ENCODE data around the gene THUMPD2.

Gene THUMPD2

DNA sequence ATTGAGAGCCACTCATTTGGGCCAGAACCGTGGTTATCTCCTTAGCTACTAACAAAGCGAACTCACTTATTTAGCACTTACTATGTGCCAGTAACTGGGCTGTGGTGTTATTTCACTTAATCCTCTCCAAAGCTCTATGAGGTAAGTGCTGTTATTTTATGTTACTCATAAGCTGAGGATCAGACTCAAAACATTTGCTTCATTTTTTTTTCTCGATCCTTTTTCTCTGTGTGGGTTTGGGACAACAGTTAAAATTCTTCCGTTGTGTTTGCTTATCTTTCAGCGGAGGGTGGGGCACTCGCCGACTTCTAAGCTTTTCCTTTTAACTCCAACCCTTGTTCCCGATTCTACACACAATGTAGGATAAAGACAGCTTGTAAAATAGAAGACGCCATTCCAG lies 60.6 kb downstream of the THUMPD2 start:
- POLR2A ChIA-PET: no interaction called here
- TF ChIP-seq NFRKB (IDR thresholded peaks at IDR 0.05): no peak
- no peak for TF ChIP-seq HDGF (IDR thresholded peaks at IDR 0.05; ENCODE audit: borderline replicate concordance)
- no peak for TF ChIP-seq ELF4 (IDR thresholded peaks at IDR 0.05)
- TF ChIP-seq BHLHE40 (IDR thresholded peaks at IDR 0.05; ENCODE audit: borderline replicate concordance): no peak
- TF ChIP-seq L3MBTL2 (conservative IDR thresholded peaks at IDR 0.05): no peak
- no peak for TF ChIP-seq SUZ12 (IDR thresholded peaks at IDR 0.05)
- no peak for TF ChIP-seq TARDBP (IDR thresholded peaks at IDR 0.05)
- TF ChIP-seq, protein P1, sequence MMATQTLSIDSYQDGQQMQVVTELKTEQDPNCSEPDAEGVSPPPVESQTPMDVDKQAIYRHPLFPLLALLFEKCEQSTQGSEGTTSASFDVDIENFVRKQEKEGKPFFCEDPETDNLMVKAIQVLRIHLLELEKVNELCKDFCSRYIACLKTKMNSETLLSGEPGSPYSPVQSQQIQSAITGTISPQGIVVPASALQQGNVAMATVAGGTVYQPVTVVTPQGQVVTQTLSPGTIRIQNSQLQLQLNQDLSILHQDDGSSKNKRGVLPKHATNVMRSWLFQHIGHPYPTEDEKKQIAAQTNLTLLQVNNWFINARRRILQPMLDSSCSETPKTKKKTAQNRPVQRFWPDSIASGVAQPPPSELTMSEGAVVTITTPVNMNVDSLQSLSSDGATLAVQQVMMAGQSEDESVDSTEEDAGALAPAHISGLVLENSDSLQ (IDR thresholded peaks at IDR 0.05): no peak
- TF ChIP-seq FOXA1 (IDR thresholded peaks at IDR 0.05): no peak
- no peak for TF ChIP-seq SP1 (IDR thresholded peaks at IDR 0.05)
- DNase-seq (ENCODE audit: extremely low spot score): no peak
- CTCF ChIA-PET: interaction anchor here (1.5 kb wide), 1 partner anchor 11 kb away, joined by 8 read pairs; no protein-coding TSS in a partner anchor

DNA sequence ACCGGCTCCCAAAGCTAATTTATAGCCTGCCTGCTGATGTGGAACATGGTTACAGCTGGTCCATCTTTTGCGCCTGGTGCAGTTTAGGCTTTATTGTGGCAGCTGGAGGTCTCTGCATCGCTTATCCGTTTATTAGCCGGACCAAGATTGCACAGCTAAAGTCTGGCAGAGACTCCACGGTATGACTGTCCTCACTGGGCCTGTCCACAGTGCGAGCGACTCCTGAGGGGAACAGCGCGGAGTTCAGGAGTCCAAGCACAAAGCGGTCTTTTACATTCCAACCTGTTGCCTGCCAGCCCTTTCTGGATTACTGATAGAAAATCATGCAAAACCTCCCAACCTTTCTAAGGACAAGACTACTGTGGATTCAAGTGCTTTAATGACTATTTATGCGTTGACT lies 62.0 kb downstream of the THUMPD2 start:
- no peak for DNase-seq (ENCODE audit: extremely low spot score)
- CTCF ChIA-PET: no interaction called here
- POLR2A ChIA-PET: no interaction called here
- TF ChIP-seq SP1 (IDR thresholded peaks at IDR 0.05) (no peak), FOXA1 (IDR thresholded peaks at IDR 0.05) (no peak), ZNF384 (IDR thresholded peaks at IDR 0.05) (no peak), ELF4 (IDR thresholded peaks at IDR 0.05) (no peak)
- TF ChIP-seq, protein P1 (IDR thresholded peaks at IDR 0.05): no peak

DNA sequence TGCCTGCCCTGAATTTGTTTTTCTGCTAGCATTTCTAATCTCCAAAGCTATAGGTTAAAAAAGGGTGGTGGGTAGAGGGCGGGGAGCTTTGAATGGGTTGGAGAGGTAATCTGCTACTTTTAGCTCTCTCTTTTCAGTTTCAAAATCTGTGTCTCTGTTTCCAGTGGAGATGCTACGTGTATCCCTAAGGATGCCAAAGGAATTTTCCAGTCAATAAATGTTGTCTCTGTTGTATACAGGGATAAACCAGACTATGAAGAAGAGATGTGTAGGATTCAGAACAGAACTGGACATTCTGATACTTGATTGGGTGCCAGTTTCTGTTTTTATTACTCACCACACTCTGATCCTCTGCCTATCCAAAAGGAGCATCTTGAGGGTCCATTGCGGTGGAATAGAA lies 63.2 kb downstream of the THUMPD2 start:
- ChIA-PET CTCF (no interaction called here), POLR2A (no interaction called here)
- TF ChIP-seq FOXM1 (IDR thresholded peaks at IDR 0.05; ENCODE audit: borderline replicate concordance) (no peak), ARNT (IDR thresholded peaks at IDR 0.05) (no peak), FOXA1 (IDR thresholded peaks at IDR 0.05) (no peak)
- no peak for DNase-seq (ENCODE audit: extremely low spot score)

DNA sequence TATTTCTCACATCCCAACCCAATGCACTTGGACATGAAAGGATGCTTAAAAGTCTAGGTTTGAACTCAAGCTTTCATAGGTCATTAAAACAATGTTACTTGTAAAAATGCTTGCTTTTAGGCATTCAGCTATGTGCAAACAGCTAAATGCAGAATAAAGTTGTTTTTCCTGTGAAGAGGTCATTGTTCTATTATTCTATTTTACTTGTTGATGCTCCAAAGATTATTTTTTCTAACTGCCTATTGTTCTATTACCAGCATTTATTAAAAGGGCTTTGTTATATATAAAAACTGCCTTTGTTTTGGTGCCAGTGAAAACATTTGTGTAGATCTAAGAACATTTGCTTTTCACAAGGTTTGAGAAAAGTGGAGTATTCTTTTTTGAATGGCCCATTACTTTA lies 64.0 kb downstream of the THUMPD2 start:
- TF ChIP-seq ZNF384 (IDR thresholded peaks at IDR 0.05): no peak
- TF ChIP-seq BHLHE40 (IDR thresholded peaks at IDR 0.05; ENCODE audit: borderline replicate concordance): no peak
- no peak for TF ChIP-seq TARDBP (IDR thresholded peaks at IDR 0.05)
- no peak for TF ChIP-seq SUZ12 (IDR thresholded peaks at IDR 0.05)
- no peak for TF ChIP-seq FOXM1 (IDR thresholded peaks at IDR 0.05; ENCODE audit: borderline replicate concordance)
- TF ChIP-seq FOXA1 (IDR thresholded peaks at IDR 0.05): no peak
- no peak for TF ChIP-seq SP1 (IDR thresholded peaks at IDR 0.05)
- TF ChIP-seq ELF4 (IDR thresholded peaks at IDR 0.05): no peak
- no peak for TF ChIP-seq ARNT (IDR thresholded peaks at IDR 0.05)
- no peak for TF ChIP-seq FOXK2 (IDR thresholded peaks at IDR 0.05)
- TF ChIP-seq L3MBTL2 (conservative IDR thresholded peaks at IDR 0.05): no peak
- TF ChIP-seq NFRKB (IDR thresholded peaks at IDR 0.05): no peak
- TF ChIP-seq, protein P1 (IDR thresholded peaks at IDR 0.05): no peak
- no peak for TF ChIP-seq CTBP1 (IDR thresholded peaks at IDR 0.05; ENCODE audit: borderline replicate concordance)
- ChIA-PET POLR2A (no interaction called here), CTCF (no interaction called here)
- DNase-seq (ENCODE audit: extremely low spot score): no peak

DNA sequence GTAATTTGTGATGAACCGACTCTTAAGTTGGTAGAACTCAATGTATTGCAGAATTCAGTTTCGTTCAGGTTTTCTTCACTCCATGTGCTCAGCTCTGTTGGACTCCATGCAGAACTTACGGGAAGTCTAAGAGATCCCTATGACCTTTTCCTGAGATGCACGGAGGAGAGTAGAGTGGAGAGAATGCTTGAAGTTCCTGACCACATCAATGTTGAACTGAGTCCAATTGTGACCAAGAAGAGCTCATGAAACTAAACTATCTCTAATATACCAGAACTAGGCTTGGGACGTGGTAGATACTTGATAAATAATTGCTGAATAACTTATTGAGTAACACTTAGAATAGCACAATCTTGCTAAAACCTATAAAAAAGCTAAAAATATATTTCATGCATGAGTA lies 66.1 kb downstream of the THUMPD2 start:
- DNase-seq (ENCODE audit: extremely low spot score): no peak
- TF ChIP-seq LEF1 (IDR thresholded peaks at IDR 0.05; ENCODE audit: borderline replicate concordance) (no peak), FOXM1 (IDR thresholded peaks at IDR 0.05; ENCODE audit: borderline replicate concordance) (no peak), TARDBP (IDR thresholded peaks at IDR 0.05) (no peak), FOXA1 (IDR thresholded peaks at IDR 0.05) (no peak), NFRKB (IDR thresholded peaks at IDR 0.05) (no peak), FOXK2 (IDR thresholded peaks at IDR 0.05) (no peak), SP1 (IDR thresholded peaks at IDR 0.05) (no peak), L3MBTL2 (conservative IDR thresholded peaks at IDR 0.05) (no peak), SUZ12 (IDR thresholded peaks at IDR 0.05) (no peak), HDGF (IDR thresholded peaks at IDR 0.05; ENCODE audit: borderline replicate concordance) (no peak), ELF4 (IDR thresholded peaks at IDR 0.05) (no peak), ARNT (IDR thresholded peaks at IDR 0.05) (no peak), CTBP1 (IDR thresholded peaks at IDR 0.05; ENCODE audit: borderline replicate concordance) (no peak)
- TF ChIP-seq, protein P1 (IDR thresholded peaks at IDR 0.05): no peak
- CTCF ChIA-PET: no interaction called here
- POLR2A ChIA-PET: no interaction called here

DNA sequence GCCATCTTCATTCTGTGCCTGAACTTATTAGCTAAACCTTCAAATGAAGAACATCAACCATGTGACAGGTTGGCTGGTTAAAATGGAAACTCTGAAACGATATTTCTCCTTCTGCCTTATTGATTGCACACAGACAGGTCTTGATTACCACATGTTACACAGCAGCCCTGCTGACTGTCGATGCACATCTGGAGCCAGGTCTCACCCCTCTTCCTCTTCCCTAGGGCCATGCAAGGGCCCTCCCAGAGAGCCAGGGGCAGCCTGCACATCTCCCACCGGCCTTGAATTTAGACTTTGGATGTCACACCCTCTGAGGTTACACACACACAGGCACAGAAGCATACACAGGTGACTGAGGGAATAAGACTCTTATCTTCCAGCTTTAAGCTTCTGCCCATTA lies 68.3 kb downstream of the THUMPD2 start:
- DNase-seq (ENCODE audit: extremely low spot score): no peak
- ChIA-PET CTCF (no interaction called here), POLR2A (no interaction called here)
- TF ChIP-seq NFRKB (IDR thresholded peaks at IDR 0.05) (no peak), FOXK2 (IDR thresholded peaks at IDR 0.05) (no peak), SP1 (IDR thresholded peaks at IDR 0.05) (no peak), ZNF384 (IDR thresholded peaks at IDR 0.05) (no peak)
- TF ChIP-seq, protein P1 (IDR thresholded peaks at IDR 0.05): no peak

Measured in HEK293T (cell line).